Glomerular visceral epithelial cell (primary cell): ENCODE results near the gene HACE1.
"Not testable (repeated sequence)": the region's sequence is repeated elsewhere in the genome, so short reads cannot be mapped to it uniquely, and the experiment has no call there.

ENCODE experiments used
- DNase-seq: peaks from one replicate; pipeline ENCODE4 v3.0.0-alpha.2; 2016; ENCODE audit errors: extremely low spot score

Gene HACE1

GRCh38 chr6:104737567-104737966, 122.2 kb downstream of the HACE1 start:
- not testable (repeated sequence) for DNase-seq

- DNase-seq = no peak
These were observed 123.2 kb downstream of the HACE1 start for GRCh38 chr6:104736545-104736944.

DNA sequence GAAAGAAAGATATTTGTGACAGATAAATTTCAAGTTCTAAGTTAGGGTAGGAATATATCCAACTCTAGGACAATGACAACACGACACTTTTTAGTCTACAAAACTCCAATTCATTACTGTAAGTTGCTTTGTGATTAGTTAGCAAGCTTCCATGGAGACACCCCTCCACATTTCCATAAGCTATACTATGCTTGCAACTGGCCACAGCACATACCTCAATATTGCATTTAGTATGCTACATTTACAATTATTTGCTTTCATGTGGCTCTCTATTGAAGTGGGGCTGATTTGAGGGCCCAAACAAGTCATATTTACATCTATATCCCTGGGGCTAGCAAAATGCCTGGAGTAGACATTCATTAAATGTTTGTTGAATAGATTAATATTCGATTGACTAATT, 129.3 kb downstream of the HACE1 start:
- DNase-seq = no peak

DNA sequence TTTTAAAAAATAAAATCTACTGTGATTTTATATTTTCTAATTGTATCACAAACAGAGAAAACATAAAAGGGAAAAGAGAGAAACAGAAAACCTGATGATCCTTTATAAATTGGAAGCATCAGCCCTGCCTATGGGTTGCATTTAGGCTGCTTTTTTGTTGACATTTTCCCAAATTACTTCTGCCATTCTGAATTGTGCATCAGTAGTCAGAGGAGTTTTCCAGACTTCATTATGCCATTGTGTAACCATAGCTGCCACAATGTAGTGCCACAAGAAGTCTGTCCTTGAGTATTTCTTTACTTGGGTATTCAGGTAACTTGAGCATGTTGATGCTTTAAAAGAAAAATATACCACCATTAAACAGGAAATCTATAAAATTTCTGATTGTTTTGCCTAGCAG, 130.3 kb downstream of the HACE1 start:
- DNase-seq = no peak

- DNase-seq = no peak
These were observed 131.3 kb downstream of the HACE1 start for GRCh38 chr6:104728448-104728847.

DNA sequence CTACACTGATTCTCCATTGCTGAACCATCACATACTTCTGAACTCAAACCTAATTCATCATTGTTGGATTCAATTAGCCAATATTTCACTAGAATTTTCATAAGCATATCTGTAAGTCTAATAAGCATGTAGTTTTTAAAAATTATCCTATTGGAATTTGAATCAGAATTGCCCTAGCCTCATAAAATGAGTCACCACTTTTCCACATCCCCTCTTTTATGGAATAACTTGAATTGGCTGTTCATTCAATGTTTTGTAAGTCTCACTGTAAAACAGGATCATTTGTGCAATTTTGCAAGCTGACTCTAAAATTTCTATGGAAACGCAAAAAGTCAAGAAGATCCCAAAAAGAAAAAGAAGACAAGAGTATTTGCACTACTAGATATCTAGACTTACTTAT, 141.0 kb downstream of the HACE1 start:
- DNase-seq = no peak

DNA sequence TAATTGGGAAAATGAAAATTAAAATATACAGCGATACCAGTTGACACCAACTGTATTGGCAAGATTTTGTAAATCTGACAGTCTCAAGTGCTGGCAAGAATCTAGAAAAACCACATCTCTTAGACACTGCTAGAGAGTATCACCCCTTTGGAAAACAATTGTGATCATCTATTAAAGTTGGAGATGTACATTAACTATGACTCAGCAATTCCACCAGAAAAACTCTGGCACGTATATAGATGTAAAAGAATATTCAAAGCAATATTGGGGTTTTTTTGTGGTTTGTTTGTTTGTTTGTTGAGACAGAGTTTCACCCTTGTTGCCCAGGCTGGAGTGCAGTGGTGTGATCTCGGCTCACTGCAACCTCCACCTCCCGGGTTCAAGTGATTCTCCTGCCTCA, 142.9 kb downstream of the HACE1 start:
- DNase-seq = no peak

GRCh38 chr6:104714796-104715195, 144.9 kb downstream of the HACE1 start:
- DNase-seq = no peak

DNA sequence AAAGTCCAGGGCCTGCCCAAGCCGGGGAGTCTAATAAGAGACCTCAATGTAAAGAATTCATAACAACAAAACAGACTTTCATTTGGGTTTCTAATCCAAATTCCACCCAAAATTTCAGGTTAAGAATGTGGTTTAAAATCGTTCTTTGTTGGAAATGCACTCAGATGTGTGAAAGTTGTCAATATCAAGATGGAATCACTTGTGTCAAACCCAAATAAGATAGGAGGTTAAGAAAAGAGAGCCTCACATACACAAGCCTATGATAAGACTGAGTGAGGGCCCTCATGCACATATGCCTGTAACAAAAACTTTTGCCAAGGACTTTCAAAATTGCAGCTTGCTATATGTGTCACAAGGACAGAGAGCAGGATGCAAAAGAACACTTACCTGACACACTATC, 145.7 kb downstream of the HACE1 start:
- no peak for DNase-seq

- DNase-seq = peak; percentile 59
These were observed 148.3 kb downstream of the HACE1 start for GRCh38 chr6:104711371-104711770.

- DNase-seq = no peak
These were observed 149.0 kb downstream of the HACE1 start for GRCh38 chr6:104710543-104711335.

GRCh38 chr6:104705916-104706442, 153.7 kb downstream of the HACE1 start:
- no peak for DNase-seq

- peak; percentile 86 for DNase-seq
These were observed 154.5 kb downstream of the HACE1 start for GRCh38 chr6:104705095-104705707.

GRCh38 chr6:104704191-104704590, 155.5 kb downstream of the HACE1 start:
- peak; percentile 43 for DNase-seq

- no peak for DNase-seq
These were observed 157.4 kb downstream of the HACE1 start for GRCh38 chr6:104702126-104702841.

- DNase-seq = no peak
These were observed 159.1 kb downstream of the HACE1 start for GRCh38 chr6:104700371-104701185.

- DNase-seq = no peak
These were observed 160.0 kb downstream of the HACE1 start for GRCh38 chr6:104699593-104700329.

GRCh38 chr6:104698979-104699378, 160.7 kb downstream of the HACE1 start:
- no peak for DNase-seq

GRCh38 chr6:104692008-104692407, 167.7 kb downstream of the HACE1 start:
- DNase-seq = no peak

- DNase-seq = peak; percentile 25
These were observed 170.0 kb downstream of the HACE1 start for GRCh38 chr6:104689551-104690205.
